Measurements from ENCODE around the gene ZFHX3. TPM values are rescaled to one million over a fixed set of nuclear protein-coding genes. Genes with fewer than 3 reads are reported as not detected.
A peak's percentile ranks its signal among the peaks of the same experiment; 100 is the strongest.

ZFHX3 gene
- total RNA-seq, 6 experiments from 2014 or later: 7.1 to 9.4 (median 7.7) TPM

DNA sequence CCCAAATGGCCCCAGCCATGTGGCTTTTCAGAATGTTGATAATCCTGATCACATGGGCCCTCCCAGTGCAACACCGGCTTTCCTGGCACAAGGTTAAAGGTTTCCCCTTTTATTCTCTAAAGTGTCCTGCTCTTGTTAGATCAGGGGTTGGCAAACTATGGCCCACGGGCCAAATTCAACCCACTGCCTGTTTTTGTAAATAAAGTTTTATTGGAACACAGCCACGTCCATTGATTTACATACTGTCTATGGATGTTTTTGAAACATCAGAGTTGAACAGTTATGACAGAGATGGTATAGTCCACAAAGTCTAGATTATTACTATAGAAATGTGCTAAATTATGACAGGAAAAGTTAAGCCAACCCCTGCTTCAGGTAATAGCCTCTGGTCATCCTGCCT lies 157.3 kb downstream of the ZFHX3 start:
- Histone ChIP-seq H3K27ac (no peak overlapping the region), H3K9me3 (no peaks in the 10 kb centered on the region), H3K36me3 (peaks cover 0 to 8% (median 0%) of the 10 kb centered on the region in 4 donors), H3K4me1 (no peaks in the 10 kb centered on the region), H3K27me3 (no peaks in the 10 kb centered on the region), H3K4me3 (no peak overlapping the region)
- TF ChIP-seq CTCF (IDR thresholded peaks at IDR 0.05): no peak
- TF ChIP-seq POLR2A (IDR thresholded peaks at IDR 0.05): no peak
- intact Hi-C loops (cut with DNase I): no loop called here
- WGBS (ENCODE audit: insufficient coverage, low coverage, low lambda C conversion rate, missing lambda C conversion rate): 52% methylated on average over 3 of the region's 3 CpGs
- DNase-seq (no peak), ATAC-seq (peak in 2 of 4 donors; percentile 15 to 42)

DNA sequence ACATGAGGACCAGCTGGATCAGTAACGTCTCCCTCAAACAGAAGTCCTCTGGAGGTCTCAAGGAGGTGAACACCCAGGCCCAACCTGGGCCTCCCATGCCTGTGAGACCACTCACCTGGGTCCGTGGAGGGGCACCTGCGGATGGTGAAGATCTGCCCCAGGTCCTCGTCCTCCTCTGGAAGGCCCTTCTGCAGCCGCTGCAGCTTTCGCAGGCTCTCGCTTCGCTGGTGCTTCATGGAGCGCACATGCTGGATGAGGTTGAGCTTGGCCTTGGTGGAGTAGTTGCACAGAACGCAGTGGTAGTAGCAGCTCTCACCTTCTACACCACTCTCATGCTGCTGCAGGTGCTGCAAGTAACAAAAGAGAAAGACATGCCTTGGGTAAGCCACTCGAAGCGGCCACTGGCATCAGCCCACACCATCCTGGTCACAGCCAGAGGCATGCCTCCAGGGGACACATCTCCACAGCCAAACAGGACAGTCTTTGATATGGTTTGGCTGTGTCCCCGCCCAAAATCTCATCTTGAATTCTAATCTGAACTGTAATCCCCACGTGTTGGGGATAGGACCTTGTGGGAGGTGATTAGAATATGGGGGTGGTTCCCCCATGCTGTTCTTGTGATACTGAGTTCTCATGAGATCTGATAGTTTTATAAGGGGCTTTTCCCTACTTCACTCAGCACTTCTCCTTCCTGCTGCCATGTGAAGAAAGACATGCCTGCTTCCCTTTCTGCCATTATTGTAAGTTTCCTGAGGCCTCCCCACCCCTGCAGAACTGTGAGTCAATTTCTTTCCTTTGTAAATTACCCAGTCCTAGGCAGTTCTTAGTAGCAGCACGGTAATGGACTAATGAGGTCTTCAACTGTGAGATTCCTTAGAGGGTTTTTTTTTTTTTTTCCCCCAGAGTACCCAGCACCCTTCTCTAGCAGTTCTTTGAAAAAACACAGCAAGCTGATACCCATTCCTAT lies 158.0 kb downstream of the ZFHX3 start:
- WGBS (ENCODE audit: insufficient coverage, low coverage, low lambda C conversion rate, missing lambda C conversion rate): 79% methylated on average over 2 of the region's 15 CpGs
- intact Hi-C loops (cut with DNase I): no loop called here
- H3K4me1 ChIP-seq: no peaks in the 10 kb centered on the region
- H3K27me3 ChIP-seq: no peaks in the 10 kb centered on the region
- H3K36me3 ChIP-seq: peaks cover 0 to 8% (median 1%) of the 10 kb centered on the region in 4 donors
- ATAC-seq (no peak), DNase-seq (no peak)
- H3K27ac ChIP-seq: no peak overlapping the region
- H3K4me3 ChIP-seq: no peak overlapping the region
- H3K9me3 ChIP-seq: no peaks in the 10 kb centered on the region
- TF ChIP-seq CTCF (IDR thresholded peaks at IDR 0.05) (no peak), POLR2A (IDR thresholded peaks at IDR 0.05) (no peak)

GRCh38 chr16:72887537-72887936 lies 160.4 kb downstream of the ZFHX3 start:
- no peak for DNase-seq
- intact Hi-C loops (cut with DNase I): no loop called here
- Histone ChIP-seq H3K27me3 (no peaks in the 10 kb centered on the region), H3K27ac (no peak overlapping the region), H3K4me1 (no peaks in the 10 kb centered on the region), H3K9me3 (no peaks in the 10 kb centered on the region), H3K36me3 (peaks cover 0 to 8% (median 2%) of the 10 kb centered on the region in 4 donors), H3K4me3 (no peak overlapping the region)
- no peak for ATAC-seq
- TF ChIP-seq POLR2A (IDR thresholded peaks at IDR 0.05) (no peak), CTCF (IDR thresholded peaks at IDR 0.05) (no peak)
- WGBS (ENCODE audit: insufficient coverage, low coverage, low lambda C conversion rate, missing lambda C conversion rate): 88% methylated on average over 14 of the region's 14 CpGs

DNA sequence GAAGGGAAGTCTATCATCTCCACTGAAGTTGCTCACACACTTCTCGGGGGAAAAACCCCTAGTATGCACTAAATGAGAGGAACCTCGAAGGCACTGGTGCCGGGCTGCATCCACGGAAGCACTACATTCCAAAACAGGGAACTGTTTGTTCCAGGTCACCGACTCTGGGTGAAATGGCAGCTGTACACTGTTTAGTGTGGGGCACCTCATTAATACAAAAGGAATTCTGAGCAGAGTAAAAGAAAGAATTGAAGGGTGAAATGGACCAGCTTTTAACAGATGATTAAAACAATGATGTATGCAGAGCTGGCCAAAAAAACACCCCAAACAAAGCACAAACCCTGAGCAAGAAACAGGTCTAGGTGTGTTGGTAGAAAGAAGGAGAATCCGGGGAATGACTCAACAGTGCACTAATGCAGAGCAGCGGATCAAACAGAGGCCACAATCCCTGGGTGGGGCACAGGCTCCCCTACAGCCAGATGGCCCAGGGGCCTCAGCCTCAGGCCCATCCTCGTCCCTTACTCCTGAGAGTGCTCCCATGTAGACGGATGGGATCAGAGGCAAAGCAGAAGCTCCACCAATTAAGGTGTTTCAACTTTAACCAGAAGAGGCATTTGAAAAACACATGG lies 161.5 kb downstream of the ZFHX3 start:
- Histone ChIP-seq H3K4me3 (no peak overlapping the region), H3K4me1 (no peaks in the 10 kb centered on the region), H3K27ac (no peak overlapping the region), H3K36me3 (peaks cover 0 to 8% (median 2%) of the 10 kb centered on the region in 4 donors), H3K9me3 (no peaks in the 10 kb centered on the region), H3K27me3 (no peaks in the 10 kb centered on the region)
- intact Hi-C loops (cut with DNase I): no loop called here
- TF ChIP-seq CTCF (IDR thresholded peaks at IDR 0.05) (no peak), POLR2A (IDR thresholded peaks at IDR 0.05) (no peak)
- ATAC-seq: no peak
- no peak for DNase-seq
- WGBS (ENCODE audit: insufficient coverage, low coverage, low lambda C conversion rate, missing lambda C conversion rate): 83% methylated on average over 8 of the region's 9 CpGs

All from right lobe of liver (tissue), 6 donors.